ENCODE results near the gene DDI2.
"Not testable (repeated sequence)": the region's sequence is repeated elsewhere in the genome, so short reads cannot be mapped to it uniquely, and the experiment has no call there.

The DDI2 gene

GRCh38 chr1:15637826-15638225 is 20.6 kb downstream of the DDI2 start:
- DNase-seq: no peak

- no peak for DNase-seq
These were observed 22.0 kb downstream of the DDI2 start for GRCh38 chr1:15639262-15639661.

GRCh38 chr1:15639931-15640330 is 22.7 kb downstream of the DDI2 start:
- no peak for DNase-seq

GRCh38 chr1:15640667-15641066 is 23.4 kb downstream of the DDI2 start:
- DNase-seq: no peak

- DNase-seq: no peak
These were observed 32.7 kb downstream of the DDI2 start for GRCh38 chr1:15649937-15650336.

- no peak for DNase-seq
These were observed 33.2 kb downstream of the DDI2 start for GRCh38 chr1:15650433-15650832.

GRCh38 chr1:15652130-15652529 is 34.9 kb downstream of the DDI2 start:
- DNase-seq: not testable (repeated sequence)

GRCh38 chr1:15654091-15654690 is 36.9 kb downstream of the DDI2 start:
- DNase-seq: no peak

GRCh38 chr1:15656464-15656863 is 39.2 kb downstream of the DDI2 start:
- DNase-seq: no peak

- no peak for DNase-seq
These were observed 39.8 kb downstream of the DDI2 start for GRCh38 chr1:15657021-15657420.

- DNase-seq: no peak
These were observed 42.9 kb downstream of the DDI2 start for GRCh38 chr1:15660151-15660550.

- DNase-seq: no peak
These were observed 45.2 kb downstream of the DDI2 start for GRCh38 chr1:15662477-15662876.

- no peak for DNase-seq
These were observed 46.7 kb downstream of the DDI2 start for GRCh38 chr1:15663925-15664324.

GRCh38 chr1:15667362-15667761 is 50.1 kb downstream of the DDI2 start:
- DNase-seq: no peak

GRCh38 chr1:15668089-15668754 is 51.0 kb downstream of the DDI2 start:
- no peak for DNase-seq

GRCh38 chr1:15669074-15669473 is 51.8 kb downstream of the DDI2 start:
- no peak for DNase-seq

- no peak for DNase-seq
These were observed 52.6 kb downstream of the DDI2 start for GRCh38 chr1:15669864-15670263.

GRCh38 chr1:15671430-15671829 is 54.2 kb downstream of the DDI2 start:
- no peak for DNase-seq

- DNase-seq: no peak
These were observed 57.3 kb downstream of the DDI2 start for GRCh38 chr1:15674386-15675159.

GRCh38 chr1:15676010-15676409 is 58.8 kb downstream of the DDI2 start:
- no peak for DNase-seq

- DNase-seq: no peak
These were observed 59.7 kb downstream of the DDI2 start for GRCh38 chr1:15676688-15677661.

GRCh38 chr1:15678578-15678977 is 61.3 kb downstream of the DDI2 start:
- no peak for DNase-seq

- no peak for DNase-seq
These were observed 62.9 kb downstream of the DDI2 start for GRCh38 chr1:15680131-15680530.
